Activated naive CD8-positive, alpha-beta T cell treated with anti-CD3 and anti-CD28 coated beads for 36 hours (primary cell): ENCODE data around the gene MYH9. TPM values are rescaled to one million over a fixed set of nuclear protein-coding genes. Genes with fewer than 3 reads are reported as not detected.

Experiments
- DNase-seq: peaks from one replicate; pipeline ENCODE4 v3.0.0; 2021
- H3K27ac Mint-ChIP-seq: one replicate; pipeline ENCODE4 v1.8.0; 2022; ENCODE audit warnings: mild to moderate bottlenecking, moderate library complexity, mixed read lengths
- H3K27me3 Mint-ChIP-seq: one replicate; pipeline ENCODE4 v1.8.0; 2022; ENCODE audit warnings: mild to moderate bottlenecking, mixed read lengths
- H3K36me3 Mint-ChIP-seq: one replicate; pipeline ENCODE4 v1.8.0; 2021; ENCODE audit warnings: mild to moderate bottlenecking, mixed read lengths
- H3K4me1 Mint-ChIP-seq: one replicate; pipeline ENCODE4 v1.8.0; 2021; ENCODE audit warnings: mixed read lengths
- H3K4me3 Mint-ChIP-seq: one replicate; pipeline ENCODE4 v1.8.0; 2022; ENCODE audit warnings: mild to moderate bottlenecking, moderate library complexity, mixed read lengths
- H3K9me3 Mint-ChIP-seq: one replicate; pipeline ENCODE4 v1.8.0; 2022; ENCODE audit warnings: mixed read lengths
- total RNA-seq, 2 experiments: library from RNA; stranded (reverse); gene quantifications; one replicate each; pipeline ENCODE4 v1.2.3, GENCODE V29; 2021

Gene MYH9
- total RNA-seq, 2 experiments from 2014 or later: 551 to 554 TPM

DNA sequence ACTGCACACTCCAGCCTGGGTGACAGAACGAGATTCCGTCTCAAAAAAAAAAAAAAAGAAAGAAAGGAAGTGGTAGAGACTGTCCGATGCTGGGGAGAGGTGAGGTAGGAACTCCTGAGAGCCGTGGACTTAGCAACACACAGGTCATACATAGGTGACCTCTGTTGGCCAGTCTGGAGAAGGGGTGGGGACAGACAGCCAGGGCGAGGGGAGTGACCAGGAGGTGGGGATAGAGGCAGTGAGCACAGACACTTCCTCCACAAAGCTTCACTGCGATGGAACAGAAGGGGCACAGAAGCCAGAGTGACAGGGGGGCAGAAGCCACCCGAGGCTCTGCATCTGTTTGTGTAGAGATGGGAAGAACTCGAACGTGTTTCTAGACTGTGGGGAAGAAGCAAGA, 47.1 kb downstream of the MYH9 start:
- H3K4me3 Mint-ChIP-seq: peak overlapping the region; percentile 63
- peak overlapping the region; percentile 93 for H3K27ac Mint-ChIP-seq
- peaks cover 90% of the 10 kb centered on the region for H3K4me1 Mint-ChIP-seq
- H3K36me3 Mint-ChIP-seq: peaks cover 77% of the 10 kb centered on the region
- no peaks in the 10 kb centered on the region for H3K27me3 Mint-ChIP-seq
- no peak for DNase-seq
- H3K9me3 Mint-ChIP-seq: no peaks in the 10 kb centered on the region

DNA sequence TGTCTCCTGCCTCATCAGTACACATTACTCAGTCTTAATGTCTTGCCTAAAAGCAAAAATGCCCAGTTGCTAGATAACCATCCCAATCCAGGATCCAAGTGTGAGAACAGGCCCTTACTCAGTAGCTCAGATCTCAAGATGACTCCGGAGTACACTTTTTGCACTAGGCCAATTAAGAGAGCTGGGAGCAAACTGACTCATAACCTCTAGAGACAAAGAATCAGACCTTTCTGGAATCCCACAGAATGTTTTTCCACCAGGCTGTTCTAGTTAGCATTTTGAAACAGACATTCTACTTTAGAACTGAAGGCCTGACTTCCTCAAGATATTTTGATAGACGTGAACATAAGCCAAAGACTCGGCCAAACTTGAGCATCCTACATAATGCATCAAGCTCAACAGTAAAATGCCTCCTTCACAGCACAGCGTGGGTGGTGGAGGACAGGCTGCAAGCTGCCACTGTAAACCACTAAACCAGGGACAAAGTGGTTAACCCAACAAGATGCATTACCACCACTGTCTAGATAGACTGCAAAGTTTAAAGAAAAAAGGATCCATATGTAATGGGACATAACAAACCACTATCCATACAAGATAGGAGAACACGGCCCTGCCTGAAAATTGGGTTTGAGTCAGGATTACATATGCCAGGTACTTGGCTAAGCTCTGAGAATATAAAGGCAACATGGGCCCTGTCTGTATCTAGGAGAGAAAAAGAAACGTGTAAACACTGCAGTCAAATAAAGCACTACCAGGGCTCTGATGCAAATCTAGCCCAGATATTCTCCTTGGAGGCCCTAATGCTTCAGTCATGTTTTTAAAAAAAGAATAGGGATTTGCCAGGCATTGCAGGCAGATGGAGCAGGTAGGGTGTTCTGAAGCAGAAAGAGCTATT, 48.3 kb downstream of the MYH9 start:
- peak overlapping the region; percentile 33 for H3K4me3 Mint-ChIP-seq
- H3K36me3 Mint-ChIP-seq: peaks cover 80% of the 10 kb centered on the region
- no peaks in the 10 kb centered on the region for H3K27me3 Mint-ChIP-seq
- no peak for DNase-seq
- no peaks in the 10 kb centered on the region for H3K9me3 Mint-ChIP-seq
- peaks cover 90% of the 10 kb centered on the region for H3K4me1 Mint-ChIP-seq
- peak overlapping the region; percentile 100 for H3K27ac Mint-ChIP-seq

DNA sequence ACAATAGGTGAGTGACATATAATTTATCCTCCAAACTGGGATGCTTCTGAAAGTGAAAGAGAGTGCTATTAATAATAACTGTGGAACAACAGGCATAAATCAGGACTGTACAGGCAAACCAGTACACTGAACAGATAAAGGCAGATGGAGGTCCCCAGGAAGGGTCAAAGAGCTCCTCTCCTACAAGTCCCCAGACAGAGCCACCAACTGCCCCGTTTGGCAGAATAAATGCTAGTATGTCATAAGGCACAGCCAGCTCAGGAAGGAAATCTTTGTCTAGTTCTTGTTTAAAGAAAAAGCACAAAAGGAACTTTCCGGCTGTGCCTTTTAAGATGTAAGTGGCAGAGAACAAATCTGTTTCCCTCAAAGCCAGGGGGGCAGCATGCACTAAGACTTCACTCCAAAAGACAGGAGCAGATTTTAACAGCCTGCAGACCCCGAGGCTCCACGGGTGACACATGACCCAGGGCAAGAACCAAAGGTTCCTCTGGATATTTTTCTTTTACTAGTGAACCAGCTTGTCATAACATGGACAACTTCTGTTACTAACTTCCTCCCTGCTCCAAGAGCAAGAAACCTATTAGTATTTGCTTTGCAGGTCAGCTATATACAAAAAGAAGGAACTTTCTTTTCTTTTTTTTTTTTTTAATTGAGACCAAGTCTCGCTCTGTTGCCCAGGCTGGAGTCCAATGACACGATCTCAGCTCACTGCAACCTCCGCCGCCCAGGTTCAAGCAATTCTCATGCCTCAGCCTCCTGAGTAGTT, 50.2 kb downstream of the MYH9 start:
- Mint-ChIP-seq H3K4me1 (peaks cover 91% of the 10 kb centered on the region), H3K36me3 (peaks cover 76% of the 10 kb centered on the region), H3K4me3 (peak overlapping the region; percentile 91), H3K9me3 (no peaks in the 10 kb centered on the region), H3K27me3 (no peaks in the 10 kb centered on the region), H3K27ac (peak overlapping the region; percentile 100)
- no peak for DNase-seq

DNA sequence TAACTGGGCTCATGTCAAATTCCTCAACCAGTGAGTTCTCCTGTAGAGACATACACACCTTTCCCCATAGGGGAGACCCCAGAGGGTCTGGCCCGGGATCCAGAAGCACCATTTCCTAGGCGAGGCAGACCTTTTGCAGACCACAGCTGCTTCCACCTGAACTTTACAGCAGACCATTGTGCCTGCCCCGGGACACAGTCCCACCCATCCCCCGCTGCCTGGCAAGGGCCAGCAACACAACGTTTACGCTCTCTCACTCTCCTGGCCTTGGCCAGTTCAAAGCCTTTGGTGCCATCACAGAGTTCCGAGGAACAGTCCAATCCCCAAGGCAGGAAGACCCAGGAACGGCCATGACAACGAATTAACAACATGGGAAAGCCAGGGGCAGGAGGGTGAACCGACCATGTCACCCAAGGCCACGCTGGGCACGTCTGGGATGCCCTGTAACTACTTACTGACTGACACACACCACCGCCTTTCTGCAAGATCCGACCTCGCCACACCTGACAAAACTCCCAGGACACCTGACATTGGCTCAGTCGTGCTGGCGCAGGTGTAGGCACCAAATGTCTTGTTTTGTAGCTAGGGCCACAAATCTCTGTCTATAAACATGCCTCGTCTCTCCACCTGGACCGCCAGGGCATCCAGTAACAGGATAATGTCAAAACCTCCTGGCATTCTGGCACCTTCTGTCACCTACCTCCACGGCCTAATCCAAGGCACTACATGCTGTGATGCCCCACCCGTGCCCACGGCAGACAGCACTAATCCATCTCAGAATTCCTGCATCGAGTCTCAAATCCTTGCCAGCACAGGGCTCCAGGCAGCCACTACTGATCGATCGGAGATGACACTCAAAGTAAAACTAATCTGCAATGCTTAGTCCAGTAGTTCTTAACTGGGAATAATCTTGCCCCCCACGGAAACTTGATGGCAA, 51.3 kb downstream of the MYH9 start:
- H3K4me3 Mint-ChIP-seq: peak overlapping the region; percentile 91
- peak overlapping the region; percentile 100 for H3K27ac Mint-ChIP-seq
- H3K9me3 Mint-ChIP-seq: no peaks in the 10 kb centered on the region
- H3K27me3 Mint-ChIP-seq: peaks cover 5% of the 10 kb centered on the region
- peaks cover 91% of the 10 kb centered on the region for H3K4me1 Mint-ChIP-seq
- DNase-seq: no peak
- H3K36me3 Mint-ChIP-seq: peaks cover 75% of the 10 kb centered on the region

DNA sequence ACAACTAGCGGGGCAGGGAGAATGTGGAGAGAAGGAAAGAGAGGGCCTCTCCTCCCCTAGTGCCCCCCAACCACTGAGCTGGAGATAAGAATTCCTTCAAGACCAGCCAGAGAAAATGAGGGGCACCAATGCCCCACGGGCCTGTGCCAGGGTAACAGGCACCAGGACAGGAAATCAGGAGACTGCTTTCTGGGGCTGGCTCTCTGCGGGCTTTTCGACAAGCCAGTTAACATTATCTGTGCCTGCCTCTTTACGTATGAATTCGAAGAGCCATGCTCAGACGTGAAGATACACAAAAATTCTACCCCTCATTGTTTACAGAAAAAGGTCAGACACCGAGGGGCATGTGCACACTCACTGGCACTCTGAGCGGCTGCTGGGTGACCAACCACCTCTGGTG, 52.1 kb downstream of the MYH9 start:
- H3K27me3 Mint-ChIP-seq: peaks cover 5% of the 10 kb centered on the region
- no peak for DNase-seq
- peak overlapping the region; percentile 91 for H3K4me3 Mint-ChIP-seq
- no peaks in the 10 kb centered on the region for H3K9me3 Mint-ChIP-seq
- peaks cover 91% of the 10 kb centered on the region for H3K4me1 Mint-ChIP-seq
- H3K36me3 Mint-ChIP-seq: peaks cover 76% of the 10 kb centered on the region
- H3K27ac Mint-ChIP-seq: peak overlapping the region; percentile 100

DNA sequence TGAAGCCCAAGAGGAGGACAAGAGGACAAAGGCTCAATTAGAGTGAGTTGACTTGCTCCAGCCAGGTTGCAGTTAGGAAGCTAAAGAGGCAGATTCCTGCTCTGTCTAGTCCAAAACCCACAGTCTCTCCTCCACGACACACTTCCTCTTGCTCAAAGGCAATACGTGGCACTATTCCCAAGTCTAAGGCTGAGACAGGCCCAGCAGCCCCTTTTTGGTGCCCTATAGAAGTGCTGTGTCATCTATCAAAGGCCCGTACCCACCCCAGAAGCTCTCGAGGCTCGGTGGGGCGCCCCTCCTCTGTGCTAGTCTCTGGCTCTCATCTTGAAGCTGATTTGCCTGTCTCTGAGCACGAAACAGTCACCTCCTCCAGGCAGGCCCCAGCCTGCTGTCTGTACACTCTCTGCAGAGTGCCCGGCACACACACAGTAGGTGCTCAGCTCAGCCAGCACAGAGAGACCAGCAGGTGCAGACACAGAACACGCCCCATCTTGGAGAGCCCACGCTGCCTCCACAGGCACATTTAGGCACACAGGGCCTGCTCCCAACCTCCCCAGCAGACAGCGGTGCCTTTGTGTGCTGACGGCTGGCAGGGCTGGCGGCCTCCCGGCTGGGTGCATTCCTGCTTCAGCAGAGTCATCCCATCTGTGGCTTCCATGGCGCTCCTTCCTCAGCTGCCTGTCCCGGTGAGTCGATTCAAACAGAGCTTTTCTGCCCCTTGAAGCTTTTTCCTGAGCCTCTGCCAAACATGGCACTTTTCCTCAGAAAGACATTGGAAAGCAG, 52.8 kb downstream of the MYH9 start:
- Mint-ChIP-seq H3K4me1 (peaks cover 95% of the 10 kb centered on the region), H3K27ac (peak overlapping the region; percentile 100), H3K9me3 (no peaks in the 10 kb centered on the region), H3K27me3 (peaks cover 5% of the 10 kb centered on the region), H3K36me3 (peaks cover 79% of the 10 kb centered on the region), H3K4me3 (peak overlapping the region; percentile 91)
- DNase-seq: peak; percentile 46

DNA sequence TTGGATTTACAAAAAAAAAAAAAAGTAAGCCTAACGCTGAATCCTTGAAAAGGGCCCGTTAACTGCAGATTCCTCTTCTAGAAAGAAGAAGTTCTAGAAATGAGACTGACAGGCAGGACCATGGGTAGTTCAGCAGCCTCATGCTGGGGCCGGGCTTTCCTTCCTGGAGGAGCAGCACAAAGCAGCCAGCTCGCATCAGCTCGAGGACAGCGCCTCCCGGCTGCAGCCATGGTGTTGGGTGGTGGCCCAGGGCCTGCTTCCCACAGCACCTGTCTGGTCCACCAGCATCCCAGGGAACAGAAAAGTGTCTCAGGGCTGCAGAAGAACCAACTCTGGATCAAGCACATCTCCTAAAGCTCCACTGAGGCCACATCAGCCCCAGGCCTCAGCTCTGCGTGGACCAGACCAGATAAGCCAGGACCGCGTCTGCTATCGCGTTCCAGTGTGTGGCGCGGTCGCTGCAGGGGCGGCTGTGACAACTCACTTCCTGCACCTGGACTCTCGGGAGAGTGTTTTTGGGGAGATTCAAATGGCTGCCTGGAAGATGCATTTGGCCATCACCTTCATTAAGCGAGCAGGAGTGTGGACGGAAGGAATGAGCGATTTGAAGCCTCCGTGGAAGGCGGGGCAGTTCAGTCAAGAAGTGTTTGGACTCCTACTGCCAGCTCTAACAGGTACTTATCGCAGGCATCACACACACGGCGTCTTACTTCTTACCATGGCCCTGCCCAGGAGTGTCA, 53.5 kb downstream of the MYH9 start:
- H3K9me3 Mint-ChIP-seq: no peaks in the 10 kb centered on the region
- DNase-seq: no peak
- H3K4me1 Mint-ChIP-seq: peaks cover 95% of the 10 kb centered on the region
- H3K4me3 Mint-ChIP-seq: peak overlapping the region; percentile 91
- peak overlapping the region; percentile 100 for H3K27ac Mint-ChIP-seq
- H3K27me3 Mint-ChIP-seq: peaks cover 5% of the 10 kb centered on the region
- peaks cover 81% of the 10 kb centered on the region for H3K36me3 Mint-ChIP-seq

DNA sequence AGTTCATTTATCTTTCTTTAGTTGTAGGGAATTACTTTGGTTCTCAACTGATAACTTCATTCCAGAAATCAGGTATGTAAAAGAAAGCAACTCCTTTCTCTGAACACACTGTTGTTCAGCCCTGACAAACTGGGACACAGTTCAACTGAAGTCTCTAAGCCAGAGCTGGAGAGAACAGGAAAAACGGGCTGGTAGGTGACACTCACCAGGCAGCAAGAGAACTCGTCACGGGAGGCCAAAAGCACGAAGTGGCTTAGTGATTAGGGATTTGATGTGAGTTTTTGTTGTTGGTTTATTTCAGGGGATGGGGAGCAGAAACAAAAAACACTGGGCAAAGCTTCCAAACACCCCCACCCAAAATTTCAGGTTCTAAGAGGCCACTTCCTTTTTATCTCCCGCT, 54.1 kb downstream of the MYH9 start:
- Mint-ChIP-seq H3K9me3 (no peaks in the 10 kb centered on the region), H3K27me3 (peaks cover 5% of the 10 kb centered on the region), H3K4me3 (peak overlapping the region; percentile 91), H3K4me1 (peaks cover 95% of the 10 kb centered on the region), H3K36me3 (peaks cover 80% of the 10 kb centered on the region), H3K27ac (peak overlapping the region; percentile 100)
- DNase-seq: no peak

DNA sequence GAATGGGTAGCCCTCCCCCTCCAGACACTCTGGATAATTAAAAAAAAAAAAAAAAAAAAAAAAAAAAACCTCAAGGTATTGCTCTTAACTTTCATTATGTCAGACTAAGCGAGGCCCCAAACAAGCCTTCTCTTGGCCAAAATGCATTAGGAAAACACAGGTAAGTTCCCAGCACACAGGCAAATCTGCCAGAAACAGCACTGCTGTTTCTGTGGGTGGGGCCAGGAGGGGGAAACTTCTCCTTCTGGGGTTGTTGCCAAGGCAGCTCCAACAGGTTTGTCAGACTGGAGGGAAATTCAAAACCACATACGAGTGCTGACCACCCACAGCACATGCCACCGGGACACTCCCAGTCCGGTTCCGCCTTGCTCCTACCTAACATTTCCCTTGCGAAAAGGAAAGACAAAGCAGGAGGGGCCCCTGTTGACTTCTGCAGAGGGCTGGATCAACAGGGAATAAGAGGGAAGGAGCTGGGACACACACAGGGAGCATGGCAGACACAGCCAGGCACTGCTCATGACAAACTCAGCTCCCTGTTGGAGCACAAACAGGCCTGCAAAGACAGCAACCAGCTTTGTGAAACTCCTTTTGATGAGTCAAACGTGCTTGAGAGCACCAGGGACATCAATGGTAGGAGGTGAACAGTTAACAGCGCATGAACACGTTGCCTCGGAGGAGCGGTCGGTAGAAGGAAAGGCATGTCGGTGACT, 55.0 kb downstream of the MYH9 start:
- peaks cover 5% of the 10 kb centered on the region for H3K27me3 Mint-ChIP-seq
- H3K4me3 Mint-ChIP-seq: peak overlapping the region; percentile 91
- peaks cover 83% of the 10 kb centered on the region for H3K36me3 Mint-ChIP-seq
- H3K27ac Mint-ChIP-seq: peak overlapping the region; percentile 100
- no peaks in the 10 kb centered on the region for H3K9me3 Mint-ChIP-seq
- peak; percentile 73 for DNase-seq
- H3K4me1 Mint-ChIP-seq: peaks cover 99% of the 10 kb centered on the region

DNA sequence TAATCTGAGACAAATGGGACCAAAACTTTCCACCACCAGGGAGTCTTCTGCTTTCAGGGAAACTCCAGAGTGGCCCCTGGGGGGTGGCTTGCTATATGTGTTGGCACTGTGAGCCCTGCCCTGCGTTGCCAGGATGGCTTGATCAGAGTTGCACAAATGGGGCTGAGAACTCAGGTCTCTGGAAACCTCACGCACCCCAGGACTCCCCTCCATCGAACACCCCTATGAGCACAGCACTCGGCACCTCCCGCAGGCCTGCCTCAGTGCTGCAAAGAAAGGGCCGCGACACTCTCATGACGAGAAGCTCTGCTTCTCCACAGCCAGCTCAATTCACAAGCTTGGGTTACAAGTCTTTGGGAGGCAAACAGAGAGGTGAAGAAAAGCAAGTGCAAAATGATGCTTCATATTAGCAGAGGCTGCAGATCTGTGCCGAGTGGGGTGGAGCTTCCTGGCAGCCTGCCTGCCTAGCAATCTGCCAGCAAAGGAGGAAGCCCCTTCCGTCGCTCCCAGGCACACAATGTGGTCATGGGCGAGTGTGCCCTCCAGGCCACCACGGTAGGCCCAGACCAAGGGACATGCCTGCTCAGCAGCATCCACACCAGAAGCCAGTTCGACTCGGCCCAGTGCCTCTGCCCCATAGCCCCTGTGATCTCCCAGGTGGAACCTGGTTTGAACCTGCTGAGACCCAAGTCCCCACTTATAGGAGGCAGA, 55.7 kb downstream of the MYH9 start:
- peaks cover 5% of the 10 kb centered on the region for H3K27me3 Mint-ChIP-seq
- H3K27ac Mint-ChIP-seq: peak overlapping the region; percentile 100
- H3K9me3 Mint-ChIP-seq: no peaks in the 10 kb centered on the region
- DNase-seq: peak; percentile 60
- H3K4me3 Mint-ChIP-seq: peak overlapping the region; percentile 91
- H3K4me1 Mint-ChIP-seq: peaks cover 100% of the 10 kb centered on the region
- H3K36me3 Mint-ChIP-seq: peaks cover 84% of the 10 kb centered on the region

DNA sequence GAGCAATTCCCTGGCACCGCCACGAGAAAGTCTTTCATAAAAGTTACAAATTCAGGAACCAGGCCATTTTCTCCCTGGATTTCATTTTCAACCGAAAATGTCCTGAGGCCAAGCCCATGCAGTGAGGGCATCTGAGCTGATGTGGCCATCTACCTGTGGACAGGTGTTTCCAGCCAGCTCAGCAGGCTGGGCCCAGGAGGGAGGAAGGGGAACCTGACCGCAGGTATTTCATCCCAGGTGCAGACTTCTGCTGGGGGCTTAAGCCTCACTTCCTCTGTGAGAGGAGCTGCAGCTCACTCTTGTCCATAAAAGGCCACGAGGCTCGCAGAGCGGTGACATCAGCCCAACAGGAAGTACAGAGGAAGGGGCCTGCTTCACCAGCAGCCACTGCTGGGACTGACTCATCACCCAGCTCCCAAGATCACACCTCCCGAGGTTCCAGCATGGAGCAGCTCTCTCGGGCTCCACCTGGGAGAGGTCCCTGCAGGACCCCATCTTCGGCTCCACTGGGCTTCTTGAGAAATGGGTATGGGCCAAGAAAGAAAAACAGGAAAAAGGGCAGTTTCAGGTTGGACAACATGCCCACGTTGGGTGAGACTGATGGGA, 56.4 kb downstream of the MYH9 start:
- H3K9me3 Mint-ChIP-seq: no peaks in the 10 kb centered on the region
- peak overlapping the region; percentile 91 for H3K4me3 Mint-ChIP-seq
- peak; percentile 83 for DNase-seq
- H3K27me3 Mint-ChIP-seq: peaks cover 5% of the 10 kb centered on the region
- H3K36me3 Mint-ChIP-seq: peaks cover 84% of the 10 kb centered on the region
- peak overlapping the region; percentile 100 for H3K27ac Mint-ChIP-seq
- H3K4me1 Mint-ChIP-seq: peaks cover 96% of the 10 kb centered on the region

DNA sequence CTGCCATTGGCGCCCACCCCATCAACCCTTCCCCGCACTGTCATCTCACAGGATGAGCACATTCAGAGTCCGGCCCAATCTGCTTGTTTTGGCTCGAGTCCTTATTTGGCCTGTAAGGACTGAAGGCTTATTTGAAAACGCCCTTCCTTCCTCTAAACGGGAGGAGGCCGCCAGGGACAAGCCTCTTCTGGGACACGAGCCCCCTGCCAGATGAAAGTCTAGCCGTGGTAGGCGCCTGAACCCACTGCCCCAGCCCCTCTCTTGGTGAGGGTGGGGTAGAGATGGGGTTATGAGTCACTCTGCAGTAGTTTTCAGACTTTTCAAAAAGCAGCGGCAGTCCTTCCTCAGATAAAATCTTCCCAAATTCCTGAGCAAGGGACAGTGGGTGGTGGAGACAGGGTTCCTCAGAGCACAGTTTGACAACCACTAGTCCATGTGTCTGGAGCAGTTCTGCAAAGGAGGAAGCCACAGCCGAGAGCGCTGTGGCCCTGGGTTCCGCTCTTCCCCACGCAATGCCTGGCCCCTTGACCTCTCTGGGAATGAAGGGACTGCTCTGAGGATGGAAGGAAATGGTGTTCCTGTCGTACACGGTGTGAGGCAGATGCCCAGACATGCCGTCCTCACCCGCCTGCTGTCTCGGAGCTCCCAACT, 57.0 kb downstream of the MYH9 start:
- Mint-ChIP-seq H3K9me3 (no peaks in the 10 kb centered on the region), H3K4me3 (peak overlapping the region; percentile 91), H3K36me3 (peaks cover 83% of the 10 kb centered on the region), H3K27me3 (peaks cover 5% of the 10 kb centered on the region), H3K27ac (peak overlapping the region; percentile 100), H3K4me1 (peaks cover 89% of the 10 kb centered on the region)
- no peak for DNase-seq
